Sigmoid colon (tissue), 4 donors: ENCODE data around the gene CIDEA.
"Not testable (repeated sequence)": the region's sequence is repeated elsewhere in the genome, so short reads cannot be mapped to it uniquely, and the experiment has no call there.

ENCODE experiments used
- CTCF ChIP-seq, 4 experiments: fragments of 450-650 bp in 3 of 4; fragments of 200-600 bp in 1 of 4; IDR thresholded peaks; one replicate each; pipeline ENCODE4 v1.5.1; 2016 to 2019; ENCODE audit warnings: antibody characterized with exemption in 4 of 4, mild to moderate bottlenecking in 3 of 4, moderate library complexity in 2 of 4
- POLR2A ChIP-seq, 2 donors: fragments of 450-650 bp; IDR thresholded peaks; one replicate each; pipeline ENCODE4 v1.6.1; 2016; ENCODE audit warnings: antibody characterized with exemption in 2 of 2, mild to moderate bottlenecking in 2 of 2, moderate library complexity in 2 of 2
- POLR2AphosphoS5 ChIP-seq, 4 donors: sonication (generic); formaldehyde crosslinking; IDR thresholded peaks; one replicate each; pipeline ENCODE4 v1.6.1; 2017; ENCODE audit warnings: antibody characterized with exemption in 4 of 4

- TF ChIP-seq POLR2A, CTCF, POLR2AphosphoS5 (IDR thresholded peaks at IDR 0.05): not testable (repeated sequence)
Measured at GRCh38 chr18:12208296-12209153, 45.6 kb upstream of the CIDEA start.
